Activated CD4-positive, alpha-beta memory T cell treated with anti-CD3 and anti-CD28 coated beads, Interleukin-2, amount 10 ng/mL, durations not matched to agents 7 days and 5 days (primary cell): ENCODE measurements around the gene TRIM5. TPM values are rescaled to one million over a fixed set of nuclear protein-coding genes. Genes with fewer than 3 reads are reported as not detected.
"Not testable (repeated sequence)": the region's sequence is repeated elsewhere in the genome, so short reads cannot be mapped to it uniquely, and the experiment has no call there.

Experiments used
- CTCF ChIA-PET: fragments of 350-600 bp; sonication (Branson Sonifier 250); formaldehyde crosslinking; loops from one replicate; lab custom pipeline; 2021; ENCODE audit warnings: antibody characterized with exemption, inconsistent platforms; lab: Charles Lee
- POLR2A ChIA-PET: fragments of 350-600 bp; sonication (Branson Sonifier 250); formaldehyde crosslinking; loops from one replicate; lab custom pipeline; 2021; ENCODE audit warnings: antibody characterized with exemption; lab: Charles Lee
- DNase-seq: peaks from one replicate; pipeline ENCODE4 v3.0.0-alpha.2; 2020
- H3K27ac Mint-ChIP-seq: one replicate; pipeline ENCODE4 v1.8.0; 2021; ENCODE audit warnings: mild to moderate bottlenecking, mixed read lengths
- H3K27me3 Mint-ChIP-seq: one replicate; pipeline ENCODE4 v1.8.0; 2021; ENCODE audit warnings: mixed read lengths
- H3K36me3 Mint-ChIP-seq: one replicate; pipeline ENCODE4 v1.8.0; 2021; ENCODE audit warnings: low read depth, mixed read lengths
- H3K4me1 Mint-ChIP-seq: one replicate; pipeline ENCODE4 v1.8.0; 2021; ENCODE audit warnings: mixed read lengths
- H3K4me3 Mint-ChIP-seq: one replicate; pipeline ENCODE4 v1.8.0; 2021; ENCODE audit warnings: mild to moderate bottlenecking, mixed read lengths
- H3K9me3 Mint-ChIP-seq: one replicate; pipeline ENCODE4 v1.8.0; 2021; ENCODE audit warnings: mixed read lengths
- total RNA-seq, 2 experiments: library from RNA; stranded (reverse); gene quantifications; one replicate each; pipeline ENCODE4 v1.2.3, GENCODE V29; 2021

TRIM5 gene
- total RNA-seq, 2 experiments from 2014 or later, result 33.5 to 33.9 TPM

GRCh38 chr11:5700421-5701054 lies 15.7 kb upstream of the TRIM5 start:
- POLR2A ChIA-PET, result interaction anchor here (1.3 to 1.6 kb wide), 4 partner anchors 11 to 22 kb away, joined by 3 to 8 read pairs (median 4); partner anchors contain the start of genes TRIM22 and TRIM5
- H3K9me3 Mint-ChIP-seq, result no peaks in the 10 kb centered on the region
- H3K4me1 Mint-ChIP-seq, result peaks cover 24% of the 10 kb centered on the region
- H3K36me3 Mint-ChIP-seq, result peaks cover 77% of the 10 kb centered on the region
- no peak for DNase-seq
- no peak overlapping the region for H3K27ac Mint-ChIP-seq
- H3K4me3 Mint-ChIP-seq, result no peak overlapping the region
- no peaks in the 10 kb centered on the region for H3K27me3 Mint-ChIP-seq
- CTCF ChIA-PET, result interaction anchor here (1.7 to 2.3 kb wide), 2 partner anchors 11 to 13 kb away, joined by 5 to 6 read pairs; no protein-coding TSS in a partner anchor

GRCh38 chr11:5698281-5698680 lies 13.4 kb upstream of the TRIM5 start:
- POLR2A ChIA-PET, result interaction anchor here (4.2 kb wide), 1 partner anchor 14 kb away, joined by 19 read pairs; the partner anchor contains the start of gene TRIM5
- no peak overlapping the region for H3K4me3 Mint-ChIP-seq
- peaks cover 76% of the 10 kb centered on the region for H3K36me3 Mint-ChIP-seq
- H3K27me3 Mint-ChIP-seq, result no peaks in the 10 kb centered on the region
- H3K9me3 Mint-ChIP-seq, result no peaks in the 10 kb centered on the region
- H3K4me1 Mint-ChIP-seq, result peaks cover 31% of the 10 kb centered on the region
- no peak for DNase-seq
- no peak overlapping the region for H3K27ac Mint-ChIP-seq
- CTCF ChIA-PET, result no interaction called here

- Mint-ChIP-seq H3K4me3 (no peak overlapping the region), H3K4me1 (peaks cover 34% of the 10 kb centered on the region), H3K27me3 (no peaks in the 10 kb centered on the region), H3K36me3 (peaks cover 76% of the 10 kb centered on the region), H3K9me3 (no peaks in the 10 kb centered on the region), H3K27ac (no peak overlapping the region)
- ChIA-PET POLR2A (interaction anchor here (1.7 to 4.2 kb wide), 2 partner anchors 12 to 72 kb away, joined by 4 to 19 read pairs; partner anchors contain the start of genes TRIM34 and TRIM5), CTCF (no interaction called here)
- DNase-seq, result no peak
Observed at GRCh38 chr11:5696210-5696609, 11.3 kb upstream of the TRIM5 start.

- Mint-ChIP-seq H3K4me3 (no peak overlapping the region), H3K36me3 (peaks cover 76% of the 10 kb centered on the region), H3K4me1 (peaks cover 30% of the 10 kb centered on the region), H3K27ac (no peak overlapping the region), H3K9me3 (no peaks in the 10 kb centered on the region), H3K27me3 (no peaks in the 10 kb centered on the region)
- DNase-seq, result no peak
- ChIA-PET POLR2A (interaction anchor here (1.7 to 4.2 kb wide), 2 partner anchors 11 to 71 kb away, joined by 4 to 19 read pairs; partner anchors contain the start of genes TRIM34 and TRIM5), CTCF (no interaction called here)
Observed at GRCh38 chr11:5695580-5695979, 10.7 kb upstream of the TRIM5 start.

- H3K36me3 Mint-ChIP-seq, result peaks cover 76% of the 10 kb centered on the region
- ChIA-PET CTCF (no interaction called here), POLR2A (interaction anchor here (1.7 to 4.2 kb wide), 2 partner anchors 10 to 70 kb away, joined by 4 to 19 read pairs; partner anchors contain the start of genes TRIM34 and TRIM5)
- H3K27me3 Mint-ChIP-seq, result no peaks in the 10 kb centered on the region
- DNase-seq, result no peak
- H3K4me1 Mint-ChIP-seq, result peaks cover 31% of the 10 kb centered on the region
- no peaks in the 10 kb centered on the region for H3K9me3 Mint-ChIP-seq
- H3K27ac Mint-ChIP-seq, result no peak overlapping the region
- H3K4me3 Mint-ChIP-seq, result no peak overlapping the region
Observed at GRCh38 chr11:5694642-5695041, 9.8 kb upstream of the TRIM5 start.

- POLR2A ChIA-PET, result interaction anchor here (1.0 to 3.2 kb wide), 2 partner anchors 9 to 13 kb away, joined by 3 to 15 read pairs; no protein-coding TSS in a partner anchor
Observed at GRCh38 chr11:5691964-5692361, 7.1 kb upstream of the TRIM5 start.

GRCh38 chr11:5691238-5691963 lies 6.5 kb upstream of the TRIM5 start:
- Mint-ChIP-seq H3K4me3 (peak overlapping the region; percentile 96), H3K27ac (peak overlapping the region; percentile 94), H3K36me3 (peaks cover 52% of the 10 kb centered on the region), H3K4me1 (peaks cover 44% of the 10 kb centered on the region)
- H3K9me3 Mint-ChIP-seq, H3K27me3 Mint-ChIP-seq, DNase-seq: not testable (repeated sequence)
- ChIA-PET CTCF (interaction anchor here (0.8 kb wide), 1 partner anchor 20 kb away, joined by 3 read pairs; no protein-coding TSS in a partner anchor), POLR2A (interaction anchor here (1.0 to 3.2 kb wide), 6 partner anchors 8 to 67 kb away, joined by 3 to 22 read pairs (median 5); partner anchors contain the start of gene TRIM34)

More at GRCh38 chr11:5691964-5692361, 7.1 kb upstream of the TRIM5 start:
- no peak for DNase-seq
- Mint-ChIP-seq H3K27me3 (no peaks in the 10 kb centered on the region), H3K36me3 (peaks cover 56% of the 10 kb centered on the region), H3K9me3 (no peaks in the 10 kb centered on the region), H3K4me3 (peak overlapping the region; percentile 96), H3K27ac (peak overlapping the region; percentile 94), H3K4me1 (peaks cover 44% of the 10 kb centered on the region)
- CTCF ChIA-PET, result no interaction called here

- DNase-seq, result no peak
- ChIA-PET POLR2A (interaction anchor here (1.1 to 3.2 kb wide), 9 partner anchors 11 to 629 kb away, joined by 3 to 22 read pairs (median 4); partner anchors contain the start of genes CAVIN3 and TRIM34), CTCF (interaction anchor here (0.8 kb wide), 1 partner anchor 20 kb away, joined by 3 read pairs; no protein-coding TSS in a partner anchor)
- Mint-ChIP-seq H3K9me3 (no peaks in the 10 kb centered on the region), H3K27ac (peak overlapping the region; percentile 94), H3K4me3 (peak overlapping the region; percentile 96), H3K27me3 (no peaks in the 10 kb centered on the region), H3K4me1 (peaks cover 43% of the 10 kb centered on the region), H3K36me3 (peaks cover 46% of the 10 kb centered on the region)
Observed at GRCh38 chr11:5690736-5691135, 5.9 kb upstream of the TRIM5 start.

- no peaks in the 10 kb centered on the region for H3K27me3 Mint-ChIP-seq
- peak overlapping the region; percentile 94 for H3K27ac Mint-ChIP-seq
- H3K4me1 Mint-ChIP-seq, result peaks cover 44% of the 10 kb centered on the region
- H3K9me3 Mint-ChIP-seq, result no peaks in the 10 kb centered on the region
- peak overlapping the region; percentile 96 for H3K4me3 Mint-ChIP-seq
- ChIA-PET POLR2A (interaction anchor here (1.0 to 3.2 kb wide), 14 partner anchors 11 to 1055 kb away, joined by 3 to 22 read pairs (median 3); partner anchors contain the start of genes CAVIN3, TAF10 and TRIM34), CTCF (no interaction called here)
- no peak for DNase-seq
- peaks cover 45% of the 10 kb centered on the region for H3K36me3 Mint-ChIP-seq
Observed at GRCh38 chr11:5690216-5690615, 5.3 kb upstream of the TRIM5 start.

- peak within 1 kb of the TSS; percentile 96 for H3K4me3 Mint-ChIP-seq
- H3K4me1 Mint-ChIP-seq, result peaks cover 45% of the 10 kb centered on the region
- no peaks in the 10 kb centered on the region for H3K9me3 Mint-ChIP-seq
- H3K27me3 Mint-ChIP-seq, result no peaks in the 10 kb centered on the region
- H3K27ac Mint-ChIP-seq, result peak within 1 kb of the TSS; percentile 94
- peaks cover 42% of the 10 kb centered on the region for H3K36me3 Mint-ChIP-seq
- ChIA-PET POLR2A (interaction anchor here (0.9 to 3.2 kb wide), 13 partner anchors 11 to 1056 kb away, joined by 3 to 22 read pairs (median 4); partner anchors contain the start of genes CAVIN3, TAF10 and TRIM34), CTCF (no interaction called here)
- peak; percentile 70 for DNase-seq
Observed at GRCh38 chr11:5689551-5689983, 4.7 kb upstream of the TRIM5 start, which contains the start of gene TRIM22. Gene TRIM22 (plus strand): TSS chr11:5689790. CDS start chr11:5696233, 6,443 bp downstream.

GRCh38 chr11:5688482-5688881 lies 3.6 kb upstream of the TRIM5 start:
- no peak overlapping the region for H3K4me3 Mint-ChIP-seq

GRCh38 chr11:5686426-5686825 lies 1.6 kb upstream of the TRIM5 start:
- H3K27me3 Mint-ChIP-seq, result no peaks in the 10 kb centered on the region
- CTCF ChIA-PET, result no interaction called here
- H3K27ac Mint-ChIP-seq, result no peak overlapping the region
- no peak overlapping the region for H3K4me3 Mint-ChIP-seq
- H3K9me3 Mint-ChIP-seq, result no peaks in the 10 kb centered on the region
- H3K4me1 Mint-ChIP-seq, result peaks cover 36% of the 10 kb centered on the region
- DNase-seq, result no peak
- peaks cover 25% of the 10 kb centered on the region for H3K36me3 Mint-ChIP-seq
- POLR2A ChIA-PET, result interaction anchor here (3.4 kb wide), 1 partner anchor 61 kb away, joined by 25 read pairs; the partner anchor contains the start of gene TRIM34

More at GRCh38 chr11:5688482-5688881, 3.6 kb upstream of the TRIM5 start:
- peaks cover 38% of the 10 kb centered on the region for H3K36me3 Mint-ChIP-seq
- H3K9me3 Mint-ChIP-seq, result no peaks in the 10 kb centered on the region
- ChIA-PET POLR2A (interaction anchor here (1.5 to 1.6 kb wide), 2 partner anchors 12 to 61 kb away, joined by 4 to 8 read pairs; no protein-coding TSS in a partner anchor), CTCF (interaction anchor here (1.0 kb wide), 1 partner anchor 88 kb away, joined by 3 read pairs; no protein-coding TSS in a partner anchor)
- H3K4me1 Mint-ChIP-seq, result peaks cover 42% of the 10 kb centered on the region
- DNase-seq, result no peak
- H3K27me3 Mint-ChIP-seq, result no peaks in the 10 kb centered on the region
- H3K27ac Mint-ChIP-seq, result no peak overlapping the region
